HG03097 (cell line): Measurements from ENCODE around the gene NTN3.
"Not testable (repeated sequence)": the region's sequence is repeated elsewhere in the genome, so short reads cannot be mapped to it uniquely, and the experiment has no call there.

Source experiments
- ATAC-seq: cut with Tn5 transposase; IDR thresholded peaks from one replicate; pipeline ENCODE4 v1.9.1; 2021; ENCODE audit not compliant: unreplicated experiment, low FRiP score

The NTN3 gene

DNA sequence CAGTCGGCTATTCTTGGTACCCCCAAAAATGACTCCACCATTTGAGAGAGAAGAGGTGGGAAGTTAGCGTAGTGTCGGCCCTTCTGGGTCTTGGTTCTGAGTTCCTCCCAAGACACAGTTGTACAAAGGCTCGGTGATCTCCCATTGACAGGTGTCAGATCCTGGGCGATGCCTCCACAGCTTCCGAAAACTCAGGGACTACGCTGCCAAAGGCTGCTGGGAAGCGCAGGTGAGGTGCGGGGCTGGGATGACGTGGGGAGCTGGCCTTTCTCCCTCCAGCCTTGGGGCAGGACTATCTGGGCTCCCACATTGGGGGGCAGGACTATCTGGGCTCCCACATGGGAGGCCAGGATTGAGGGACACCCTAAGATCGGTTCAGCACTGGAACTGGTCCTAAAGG lies 31.5 kb upstream of the NTN3 start:
- no peak for ATAC-seq

DNA sequence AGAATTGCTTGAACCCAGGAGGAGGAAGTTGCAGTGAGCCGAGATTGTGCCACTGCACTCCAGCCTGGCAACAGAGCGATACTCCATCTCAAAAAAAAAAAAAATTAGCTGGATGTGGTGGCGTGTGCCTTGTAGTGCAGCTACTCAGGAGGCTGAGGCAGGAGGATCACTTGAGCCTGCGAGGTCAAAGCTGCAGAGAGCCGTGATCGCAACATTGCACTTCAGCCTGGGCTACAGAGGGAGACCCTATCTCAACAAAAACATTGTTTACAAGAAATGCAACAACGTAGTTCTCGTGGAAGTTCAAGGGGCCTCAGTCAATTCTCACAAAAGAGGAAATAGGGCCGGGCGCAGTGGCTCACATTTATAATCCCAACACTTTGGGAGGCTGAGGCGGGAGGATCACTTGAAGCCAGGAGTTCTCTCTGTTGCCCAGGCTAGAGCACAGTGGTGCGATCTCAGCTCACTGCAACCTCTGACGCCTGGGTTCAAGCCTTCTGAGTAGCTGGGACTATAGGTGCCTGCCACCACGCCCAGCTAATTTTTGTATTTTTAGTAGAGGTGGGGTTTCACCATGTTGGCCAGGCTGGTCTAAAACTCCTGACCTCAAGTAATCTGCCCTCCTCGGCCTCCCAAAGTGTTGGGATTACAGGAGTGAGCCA lies 29.8 kb upstream of the NTN3 start:
- ATAC-seq, result not testable (repeated sequence)

DNA sequence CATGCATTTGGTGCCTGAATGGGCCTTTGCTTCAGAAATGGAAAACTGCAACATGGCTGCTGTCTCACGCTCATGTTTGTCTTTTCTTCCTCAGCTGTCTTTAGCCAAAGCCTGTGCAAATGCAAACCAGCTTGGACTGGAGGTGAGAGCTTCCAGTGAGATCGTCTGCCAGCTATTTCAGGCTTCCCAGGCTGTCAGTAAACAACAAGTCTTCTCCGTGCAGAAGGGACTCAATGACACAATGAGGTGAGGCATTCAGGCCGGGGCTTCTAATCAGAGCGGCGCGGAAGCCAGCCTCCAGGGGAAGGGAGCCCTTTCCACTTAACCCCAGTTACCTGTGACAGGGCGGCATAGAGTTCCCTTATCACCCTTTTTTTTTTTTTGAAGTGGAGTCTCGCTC lies 27.5 kb upstream of the NTN3 start:
- no peak for ATAC-seq

DNA sequence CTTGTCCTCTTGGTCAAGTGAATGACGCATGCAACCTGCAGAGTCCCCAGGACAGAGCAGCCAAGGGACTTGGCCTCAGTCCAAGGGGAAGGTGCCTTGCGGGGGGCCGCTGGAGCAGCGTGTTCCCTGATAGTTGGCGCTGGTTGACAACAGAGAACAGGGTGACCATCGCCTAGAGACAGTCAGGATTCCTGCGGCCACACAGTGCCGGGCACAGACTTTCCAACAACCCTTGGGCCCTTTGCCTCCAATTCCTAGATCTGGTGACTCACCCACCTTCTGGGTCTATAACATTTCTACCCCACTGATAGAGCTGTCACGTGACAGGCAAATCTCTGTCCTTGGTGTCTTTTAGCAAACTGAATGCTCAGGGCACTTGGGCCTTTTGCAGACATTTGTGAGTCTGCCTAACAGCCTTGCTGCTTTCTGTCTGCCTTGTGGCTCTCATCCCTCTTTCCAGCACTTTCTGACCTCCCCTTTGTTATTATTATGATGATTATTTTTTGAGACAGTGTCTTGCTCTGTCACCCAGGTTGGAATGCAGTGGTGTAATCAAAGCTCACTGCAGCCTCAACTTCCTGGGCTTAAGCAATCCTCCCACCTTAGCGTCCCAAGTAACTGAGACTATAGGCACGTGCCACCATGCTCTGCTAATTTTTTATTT lies 23.0 kb upstream of the NTN3 start:
- no peak for ATAC-seq

DNA sequence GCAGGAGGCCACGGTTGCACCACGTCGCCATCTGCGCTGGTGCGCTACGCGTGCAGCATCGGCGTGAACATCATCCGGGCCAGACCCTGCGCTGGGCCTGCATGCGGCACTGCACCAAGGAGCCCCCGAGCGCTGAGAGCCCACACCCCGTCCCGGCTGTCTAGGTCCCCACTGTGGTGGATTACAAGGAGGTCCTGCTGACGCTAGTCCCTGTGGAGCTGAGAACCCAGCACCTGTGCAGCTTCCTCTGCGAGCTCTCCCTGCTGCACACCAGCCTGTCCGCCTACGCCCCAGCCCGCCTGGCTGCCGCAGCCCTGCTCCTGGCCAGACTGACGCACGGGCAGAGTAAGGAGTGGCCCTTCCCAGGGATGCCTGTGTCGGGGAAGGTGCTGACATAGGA lies 22.0 kb upstream of the NTN3 start:
- ATAC-seq, result no peak

DNA sequence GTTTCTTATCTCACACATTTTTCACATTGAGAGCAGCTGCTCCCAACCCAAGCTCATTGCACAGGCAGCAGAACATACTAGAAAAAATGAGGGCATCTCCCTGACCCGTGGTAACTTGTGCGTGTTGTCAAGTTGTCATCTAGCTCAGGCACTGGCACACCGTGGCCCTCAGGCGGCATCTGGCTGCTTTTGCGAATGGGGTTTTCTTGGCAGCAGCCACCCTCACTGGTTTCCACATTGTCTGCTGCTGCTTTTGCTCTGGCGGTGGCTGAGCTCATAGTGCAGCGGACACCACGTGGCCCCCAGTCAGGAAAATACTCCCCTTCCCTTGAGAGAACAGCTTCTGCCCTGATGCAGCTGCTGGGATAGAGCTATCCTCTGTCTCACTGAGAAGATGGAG lies 20.6 kb upstream of the NTN3 start:
- ATAC-seq, result no peak

DNA sequence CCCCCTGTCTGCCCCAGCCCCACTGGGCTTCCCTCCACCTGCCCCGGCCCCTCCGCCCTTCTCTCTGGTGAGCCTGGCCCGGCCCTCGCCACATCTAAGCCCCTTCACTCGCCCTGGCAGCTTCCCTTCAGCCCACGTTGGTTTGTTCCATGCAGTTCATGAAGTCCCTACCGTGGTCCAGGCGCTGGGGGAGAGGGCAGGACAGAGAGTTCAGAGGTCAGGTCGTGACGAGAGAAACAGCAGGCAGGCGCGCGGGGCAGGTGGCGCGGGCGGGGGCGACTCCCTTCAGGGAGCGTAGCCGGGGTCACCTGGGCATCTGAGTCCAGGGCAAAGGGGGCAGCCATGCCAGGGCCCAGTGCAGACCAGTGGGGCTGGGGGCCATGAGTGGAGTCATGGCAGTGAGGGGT lies 20.1 kb upstream of the NTN3 start:
- ATAC-seq, result no peak

DNA sequence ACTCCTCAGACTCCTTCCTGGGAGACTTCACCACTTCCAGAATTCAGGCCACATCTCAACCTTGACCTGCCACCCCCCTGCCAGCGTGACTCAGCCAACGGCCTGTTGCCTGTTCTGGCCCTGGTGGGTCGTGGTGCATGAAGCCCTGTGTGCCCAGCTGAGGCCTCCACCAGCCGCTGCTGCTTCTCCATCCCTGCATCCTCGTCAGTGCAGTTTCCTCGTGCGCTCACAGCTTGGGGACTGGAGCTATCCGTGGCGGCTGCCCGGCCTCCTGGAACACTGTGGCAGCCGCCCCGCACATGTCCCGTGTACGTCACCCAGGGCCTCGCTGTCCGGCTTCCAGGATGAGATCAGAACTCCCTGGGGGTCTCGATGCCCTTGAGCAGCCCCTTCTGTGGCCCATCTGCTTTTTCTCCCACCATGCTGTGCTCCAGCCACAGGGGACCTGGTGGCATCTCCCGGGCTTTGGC lies 19.2 kb upstream of the NTN3 start:
- ATAC-seq, result no peak

DNA sequence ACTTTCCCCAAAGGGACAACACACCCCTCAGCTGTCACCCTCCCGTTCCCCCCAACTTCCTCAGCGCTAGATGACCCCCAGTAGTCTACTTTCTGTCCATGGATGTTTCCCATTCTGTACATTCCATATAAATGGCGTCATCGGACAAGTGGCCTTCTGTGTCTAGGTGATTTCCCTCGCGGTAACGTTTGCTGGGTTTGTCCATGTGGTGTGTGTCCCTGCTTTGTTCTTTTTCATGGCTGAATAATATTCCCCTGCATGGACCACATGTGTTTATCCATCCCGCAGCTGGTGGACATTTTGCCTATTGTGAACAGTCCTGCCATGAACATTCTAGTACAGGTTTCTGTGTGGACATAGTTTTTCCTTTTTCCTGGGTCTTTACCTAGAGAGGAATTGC lies 18.4 kb upstream of the NTN3 start:
- no peak for ATAC-seq

DNA sequence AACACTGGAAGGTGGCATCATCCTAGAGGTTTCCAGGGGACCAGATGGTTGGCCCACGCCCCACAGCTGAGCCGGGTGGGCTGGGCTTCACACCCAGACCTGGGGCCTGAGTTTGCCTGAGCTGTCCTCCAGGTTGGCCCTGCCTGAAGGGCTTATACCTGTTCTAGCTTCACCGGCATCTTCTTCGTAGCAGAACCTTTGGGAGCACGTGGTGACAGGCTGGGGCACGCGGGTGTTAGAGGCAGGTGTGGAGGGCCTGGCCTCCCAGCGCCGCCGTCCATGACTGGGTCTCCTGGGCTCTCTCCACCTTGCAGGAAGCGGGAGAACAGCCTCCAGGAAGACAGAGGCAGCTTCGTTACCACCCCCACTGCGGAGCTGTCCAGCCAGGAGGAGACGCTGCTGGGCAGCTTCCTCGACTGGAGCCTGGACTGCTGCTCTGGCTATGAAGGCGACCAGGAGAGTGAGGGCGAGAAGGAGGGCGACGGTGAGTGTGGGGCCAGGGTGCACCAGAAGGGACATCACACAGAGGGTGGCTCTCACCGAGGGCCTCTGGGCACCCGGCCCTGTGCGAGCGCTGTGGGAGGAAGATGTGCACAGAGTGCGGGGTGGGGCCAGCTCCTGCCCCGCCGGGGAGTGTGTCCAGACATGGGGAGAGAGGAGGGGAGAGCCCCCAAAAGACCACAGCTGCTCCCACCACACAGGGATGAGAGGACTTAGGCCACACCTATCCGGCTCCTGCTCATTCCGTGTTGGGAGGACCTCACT lies 15.8 kb upstream of the NTN3 start:
- ATAC-seq, result no peak

DNA sequence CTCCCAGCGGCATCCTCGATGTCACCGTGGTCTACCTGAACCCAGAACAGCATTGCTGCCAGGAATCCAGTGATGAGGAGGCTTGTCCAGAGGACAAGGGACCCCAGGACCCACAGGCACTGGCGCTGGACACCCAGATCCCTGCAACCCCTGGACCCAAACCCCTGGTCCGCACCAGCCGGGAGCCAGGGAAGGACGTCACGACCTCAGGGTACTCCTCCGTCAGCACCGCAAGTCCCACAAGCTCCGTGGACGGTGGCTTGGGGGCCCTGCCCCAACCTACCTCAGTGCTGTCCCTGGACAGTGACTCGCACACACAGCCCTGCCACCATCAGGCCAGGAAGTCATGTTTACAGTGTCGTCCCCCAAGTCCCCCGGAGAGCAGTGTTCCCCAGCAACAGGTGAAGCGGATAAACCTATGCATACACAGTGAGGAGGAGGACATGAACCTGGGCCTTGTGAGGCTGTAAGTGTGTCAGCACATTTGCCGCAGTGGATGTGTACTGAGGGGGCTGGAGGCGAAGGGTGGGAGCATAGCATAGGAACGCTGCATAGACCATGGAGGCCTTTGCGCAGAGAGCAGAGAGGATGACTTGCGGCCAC lies 14.4 kb upstream of the NTN3 start:
- ATAC-seq, result no peak

DNA sequence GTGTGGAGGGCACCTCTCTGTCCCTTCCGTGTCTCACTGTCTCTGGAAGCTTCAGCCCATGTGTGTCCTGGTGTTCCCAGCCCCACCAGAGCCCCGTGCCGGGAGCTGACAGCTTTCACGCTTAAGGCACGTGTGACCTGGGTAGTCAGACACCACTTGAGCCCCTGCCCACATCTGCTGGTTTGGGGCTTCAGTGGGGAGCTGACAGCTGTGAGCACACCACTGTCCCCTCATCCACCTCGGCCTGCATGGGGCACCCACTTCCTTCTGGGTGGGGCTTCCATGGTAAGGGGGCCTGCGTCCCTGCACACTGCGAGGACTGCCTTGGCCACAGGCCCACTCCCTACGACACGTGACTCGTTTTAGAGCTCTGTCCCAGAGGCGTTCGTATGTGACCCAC lies 13.8 kb upstream of the NTN3 start:
- no peak for ATAC-seq

DNA sequence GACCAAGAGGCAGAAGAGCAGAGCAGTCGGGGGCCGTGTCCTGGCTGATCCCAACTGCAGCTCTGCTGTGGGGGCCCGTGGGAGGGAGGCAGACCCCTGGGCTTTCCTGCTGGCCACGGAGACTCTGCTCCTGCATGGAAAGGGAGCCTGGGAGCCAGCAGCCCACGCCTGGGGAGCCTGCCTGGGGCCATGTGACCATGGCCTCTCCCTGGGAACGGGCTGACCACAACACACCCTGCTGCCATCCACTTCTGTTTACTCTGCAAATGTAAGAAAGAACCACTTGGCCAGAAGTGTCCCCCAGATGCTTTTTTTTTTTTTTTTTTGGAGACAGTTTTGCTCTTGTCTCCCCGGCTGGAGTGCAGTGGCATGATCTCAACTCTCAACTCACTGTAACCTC lies 13.2 kb upstream of the NTN3 start:
- no peak for ATAC-seq

DNA sequence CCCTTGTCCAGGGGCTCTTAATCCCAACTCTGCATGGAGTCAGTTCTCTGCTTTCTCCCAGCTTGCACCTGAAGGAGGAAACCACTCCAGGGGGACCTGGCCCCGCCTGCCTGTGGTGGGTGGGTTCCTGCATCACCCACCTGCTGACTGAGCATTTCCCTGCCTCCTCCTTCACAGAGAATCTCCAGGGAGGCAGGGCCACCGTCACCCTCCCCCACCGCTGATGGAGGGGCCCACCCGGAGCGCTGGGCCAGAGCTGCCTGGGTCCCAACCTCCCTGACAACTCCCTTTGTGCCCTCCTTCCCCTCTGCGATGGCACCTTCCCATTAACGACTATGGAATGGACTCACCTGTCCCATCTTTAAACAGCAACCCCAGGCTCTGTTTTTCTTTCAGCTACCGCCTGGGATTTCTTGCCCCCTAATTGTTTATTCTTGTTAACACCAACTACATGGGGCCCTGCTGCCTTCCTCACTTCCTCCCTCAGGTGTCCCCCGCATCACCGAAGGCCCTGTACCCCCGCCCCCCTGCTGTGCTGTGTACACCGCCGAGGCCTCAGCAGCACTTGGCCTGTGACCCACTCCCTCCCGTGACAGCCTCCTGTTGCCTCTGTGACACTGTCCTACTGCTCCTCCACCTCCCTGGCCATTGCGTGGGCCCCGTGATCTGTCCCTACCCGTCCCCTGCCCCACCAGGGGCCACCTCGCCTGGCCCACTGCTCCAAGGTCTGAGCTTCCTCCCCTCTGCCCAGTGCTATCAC lies 12.0 kb upstream of the NTN3 start:
- peak; percentile 12 for ATAC-seq

DNA sequence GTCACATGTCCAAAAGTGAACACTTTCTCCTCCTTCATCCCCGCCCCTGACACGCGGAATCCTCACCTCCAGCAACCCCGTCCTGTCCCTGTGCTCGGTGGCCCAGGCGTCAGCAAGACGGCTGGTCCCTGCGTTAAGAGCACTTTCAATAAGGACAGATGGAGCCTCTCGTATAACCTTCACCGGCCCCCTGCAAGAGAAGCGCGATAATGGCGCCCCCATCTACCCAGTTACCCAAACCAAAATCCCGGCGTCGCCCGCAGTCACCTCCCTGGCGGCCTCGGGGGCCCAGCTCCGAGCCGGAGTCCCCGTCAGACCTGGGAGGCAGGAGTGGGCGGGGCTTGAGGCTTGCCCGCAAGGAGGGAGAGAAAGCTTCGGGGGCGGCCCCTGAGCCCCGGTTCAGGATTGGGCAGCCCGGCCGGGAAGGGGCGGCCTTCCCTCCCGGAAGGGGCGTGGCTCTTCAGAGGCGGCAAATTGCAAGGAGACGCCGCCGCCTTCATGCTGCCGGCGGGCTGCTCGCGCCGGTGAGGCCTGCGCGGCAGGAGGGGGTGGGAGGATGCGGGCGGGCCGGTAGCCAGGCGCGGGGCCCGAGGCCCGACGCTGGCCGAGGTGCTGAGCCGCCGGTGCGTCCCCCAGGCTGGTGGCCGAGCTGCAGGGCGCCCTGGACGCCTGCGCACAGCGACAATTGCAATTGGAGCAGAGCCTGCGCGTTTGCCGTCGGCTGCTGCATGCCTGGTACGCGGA lies 11.3 kb upstream of the NTN3 start, which contains the start of gene TEDC2:
Gene TEDC2, plus strand, starts transcription at position 463 of the 744 bp plus-strand sequence. Its CDS starts 36 bp downstream, at position 499.
- peak; percentile 79 for ATAC-seq

DNA sequence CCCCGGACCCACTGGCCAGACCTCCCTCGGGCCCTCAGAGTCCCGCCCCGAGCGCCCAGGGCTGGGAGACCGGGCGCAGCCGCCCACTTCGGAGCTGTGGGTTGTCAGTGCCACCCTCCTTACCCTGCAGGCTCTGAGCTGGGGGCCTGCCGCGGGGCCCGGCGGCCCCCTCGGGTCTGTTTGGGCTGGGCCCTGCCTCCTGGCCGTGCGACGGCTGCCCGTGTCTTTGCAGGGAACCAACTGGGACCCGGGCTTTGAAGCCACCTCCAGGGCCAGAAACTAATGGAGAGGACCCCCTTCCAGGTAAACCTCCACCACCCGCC lies 10.7 kb upstream of the NTN3 start:
- ATAC-seq, result no peak

DNA sequence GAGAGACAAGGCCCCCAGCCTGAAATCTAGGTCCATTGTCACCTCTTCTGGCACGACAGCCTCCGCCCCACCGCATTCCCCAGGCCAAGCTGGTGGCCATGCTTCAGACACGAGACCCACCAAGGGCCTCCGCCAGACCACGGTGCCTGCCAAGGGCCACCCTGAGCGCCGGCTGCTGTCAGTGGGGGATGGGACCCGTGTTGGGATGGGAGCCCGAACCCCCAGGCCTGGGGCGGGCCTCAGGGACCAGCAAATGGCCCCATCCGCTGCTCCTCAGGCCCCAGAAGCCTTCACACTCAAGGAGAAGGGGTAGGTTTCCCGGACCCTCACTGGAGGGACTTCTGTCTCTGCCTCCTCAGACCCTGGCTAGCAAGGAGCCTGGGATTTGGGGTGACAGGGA lies 10.2 kb upstream of the NTN3 start:
- ATAC-seq, result no peak

DNA sequence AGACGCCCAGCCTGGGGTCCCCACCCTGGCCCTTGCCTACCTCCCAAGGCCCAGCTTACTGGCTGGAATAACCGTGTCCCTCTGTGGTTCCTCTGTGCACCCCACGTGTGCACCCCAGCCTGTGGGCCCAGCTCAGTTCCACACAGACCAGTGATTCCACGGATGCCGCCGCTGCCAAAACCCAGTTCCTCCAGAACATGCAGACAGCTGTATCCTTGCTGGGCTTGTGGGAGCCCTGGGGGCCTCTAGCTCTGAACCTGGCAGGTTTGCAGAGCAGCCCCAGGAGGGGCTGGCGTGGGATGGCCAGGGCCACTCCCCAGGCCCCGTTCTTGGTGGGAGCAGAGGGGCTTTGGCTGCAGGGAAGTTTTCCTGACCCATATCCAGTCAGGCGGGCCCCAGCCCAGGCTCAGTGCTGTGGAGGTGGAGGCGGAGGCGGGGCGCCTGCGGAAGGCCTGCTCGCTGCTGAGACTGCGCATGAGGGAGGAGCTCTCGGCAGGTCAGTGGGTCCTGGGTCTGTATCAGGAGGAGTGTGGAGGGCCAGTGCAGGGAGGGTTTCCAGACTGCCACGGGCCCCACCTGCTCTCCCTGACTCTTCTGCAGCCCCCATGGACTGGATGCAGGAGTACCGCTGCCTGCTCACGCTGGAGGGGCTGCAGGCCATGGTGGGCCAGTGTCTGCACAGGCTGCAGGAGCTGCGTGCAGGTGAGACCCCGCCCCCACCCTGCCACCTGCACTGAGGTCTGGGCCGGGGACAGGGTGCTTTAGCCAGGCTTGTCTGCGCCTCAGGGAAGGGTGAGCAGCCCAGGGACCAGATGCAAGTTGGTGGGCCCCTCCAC lies 8.8 kb upstream of the NTN3 start:
- ATAC-seq, result no peak

DNA sequence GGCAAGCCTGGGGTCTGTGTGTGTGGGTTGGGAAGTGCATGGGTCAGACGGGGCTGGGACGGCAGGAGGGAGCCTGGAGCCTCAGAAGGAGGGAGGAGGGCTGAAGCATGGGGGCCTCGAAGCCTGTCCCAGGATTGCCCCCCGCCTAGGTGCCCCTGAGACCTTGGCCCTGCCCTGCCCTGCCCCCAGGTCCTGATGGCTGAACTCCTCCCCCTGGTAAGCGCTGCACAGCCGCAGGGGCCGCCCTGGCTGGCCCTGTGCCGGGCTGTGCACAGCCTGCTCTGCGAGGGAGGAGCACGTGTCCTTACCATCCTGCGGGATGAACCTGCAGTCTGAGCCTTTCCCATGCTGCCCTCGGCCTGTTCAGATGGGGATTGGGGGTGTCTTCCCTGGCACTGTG lies 6.8 kb upstream of the NTN3 start:
- ATAC-seq, result no peak
